Activated naive CD4-positive, alpha-beta T cell treated with Interleukin-2 at 50 U/mL for 16 hours (primary cell): ENCODE measurements around the gene HOMEZ.
"Not testable (repeated sequence)": the region's sequence is repeated elsewhere in the genome, so short reads cannot be mapped to it uniquely, and the experiment has no call there.

Experiments
- DNase-seq: peaks from one replicate; pipeline ENCODE4 v3.0.0-alpha.2; 2020

Gene HOMEZ, protein sequence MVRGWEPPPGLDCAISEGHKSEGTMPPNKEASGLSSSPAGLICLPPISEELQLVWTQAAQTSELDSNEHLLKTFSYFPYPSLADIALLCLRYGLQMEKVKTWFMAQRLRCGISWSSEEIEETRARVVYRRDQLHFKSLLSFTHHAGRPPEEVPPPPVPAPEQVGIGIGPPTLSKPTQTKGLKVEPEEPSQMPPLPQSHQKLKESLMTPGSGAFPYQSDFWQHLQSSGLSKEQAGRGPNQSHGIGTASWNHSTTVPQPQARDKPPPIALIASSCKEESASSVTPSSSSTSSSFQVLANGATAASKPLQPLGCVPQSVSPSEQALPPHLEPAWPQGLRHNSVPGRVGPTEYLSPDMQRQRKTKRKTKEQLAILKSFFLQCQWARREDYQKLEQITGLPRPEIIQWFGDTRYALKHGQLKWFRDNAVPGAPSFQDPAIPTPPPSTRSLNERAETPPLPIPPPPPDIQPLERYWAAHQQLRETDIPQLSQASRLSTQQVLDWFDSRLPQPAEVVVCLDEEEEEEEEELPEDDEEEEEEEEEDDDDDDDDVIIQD

DNA sequence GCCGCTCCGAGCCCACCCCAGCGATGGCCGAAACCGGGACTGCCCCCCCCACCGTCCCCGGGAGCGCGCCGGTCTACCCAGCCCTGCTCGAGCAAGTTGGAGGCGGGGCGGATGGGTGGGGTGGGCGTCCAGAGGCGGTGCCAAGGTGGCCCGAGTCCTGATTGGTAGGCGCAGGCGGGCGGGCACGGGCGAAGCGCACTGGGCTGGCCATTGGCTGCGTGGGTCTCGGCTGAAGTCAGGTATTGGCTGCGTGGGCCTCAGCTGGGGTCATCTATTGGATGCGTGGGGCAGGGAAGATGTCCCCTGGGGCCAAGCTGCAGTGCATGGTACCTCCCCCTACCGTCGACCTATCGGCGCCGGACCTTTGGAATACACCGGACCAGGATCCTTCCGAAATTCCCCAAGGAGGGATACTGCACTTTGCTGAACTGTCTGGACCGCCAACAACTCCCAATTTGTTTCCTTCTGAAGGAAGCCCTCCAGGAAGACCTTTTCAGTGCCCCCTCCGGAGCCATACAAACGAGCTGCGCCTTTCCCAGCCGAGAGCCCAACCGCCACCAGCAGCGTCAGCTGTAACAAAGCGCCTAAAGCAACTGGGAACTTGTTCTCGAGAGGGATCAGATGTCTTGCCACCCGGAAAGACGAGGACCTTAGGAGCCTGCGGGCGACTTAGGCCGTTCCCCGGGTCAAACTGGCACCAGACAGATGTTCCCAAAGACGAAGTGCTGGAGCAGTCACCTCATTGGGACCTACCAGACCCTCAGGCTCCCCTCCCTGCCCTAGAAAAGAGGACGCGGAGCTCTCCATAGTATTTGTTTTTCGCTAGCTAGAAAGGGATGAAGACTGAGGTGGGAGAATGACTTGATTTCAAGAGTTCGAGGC is at the start of gene HOMEZ:
Gene HOMEZ, minus strand, starts transcription at position 113 of the 882 bp plus-strand sequence. CDS start 180 bp downstream, outside the sequence.
- DNase-seq = peak; percentile 99

DNA sequence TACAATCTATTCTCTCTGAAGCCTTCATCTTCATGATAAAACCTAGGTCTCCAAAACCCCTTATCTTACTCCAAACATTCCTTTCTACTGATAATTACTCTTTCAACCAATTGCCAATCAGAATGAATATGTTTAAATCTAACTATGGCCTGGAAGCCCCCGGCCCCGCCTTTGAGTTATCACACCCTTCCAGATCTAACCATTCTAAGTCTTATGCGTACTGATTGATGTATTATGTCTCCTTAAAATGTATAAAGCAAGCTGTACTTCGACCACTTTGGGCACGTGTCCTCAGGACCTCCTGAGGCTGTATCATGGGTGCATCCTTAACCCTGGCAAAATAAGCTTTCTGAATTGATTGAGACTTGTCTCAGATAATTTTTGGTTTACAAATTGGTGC is 49.7 kb upstream of the HOMEZ start:
- no peak for DNase-seq

DNA sequence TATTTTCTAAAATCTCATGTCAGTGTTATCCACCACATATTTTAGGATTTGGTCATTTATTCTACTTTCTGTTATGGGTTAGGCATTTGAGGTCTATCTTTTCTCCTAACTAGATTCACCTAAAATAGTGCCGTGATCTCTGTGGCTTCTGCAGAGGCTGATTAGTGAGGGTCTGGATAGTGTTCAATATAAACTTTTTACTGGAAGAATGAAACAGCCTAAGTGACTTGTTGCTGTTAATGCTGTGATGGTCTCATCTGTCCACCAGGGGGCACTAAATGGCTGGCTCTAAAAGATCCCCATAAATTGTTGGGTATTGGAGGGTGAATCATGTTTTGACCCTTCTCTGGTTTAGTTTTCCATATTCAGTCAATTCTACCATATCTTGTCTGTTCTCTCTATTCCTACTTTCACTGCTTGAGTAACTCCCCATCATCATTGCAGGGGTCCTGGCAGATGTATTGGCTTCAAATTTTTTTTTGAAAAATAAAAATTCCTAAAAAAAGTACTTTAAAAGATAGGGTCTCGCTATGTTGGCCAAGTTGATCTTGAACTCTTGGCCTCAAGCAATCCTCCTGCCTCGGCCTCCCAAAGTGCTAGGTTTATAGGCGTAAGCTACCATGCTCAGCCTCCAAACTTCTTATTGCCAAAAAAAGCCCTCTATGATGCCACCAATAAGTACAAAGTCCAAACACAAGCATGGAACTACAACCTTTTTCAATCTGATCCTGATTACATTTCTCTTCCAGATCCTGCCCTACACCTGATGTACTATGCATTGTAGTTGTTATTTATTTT is 42.2 kb upstream of the HOMEZ start:
- DNase-seq = peak; percentile 68

- no peak for DNase-seq
These were observed 40.8 kb upstream of the HOMEZ start for GRCh38 chr14:23326491-23327332.

GRCh38 chr14:23325746-23326145 is 39.8 kb upstream of the HOMEZ start:
- DNase-seq = not testable (repeated sequence)

- no peak for DNase-seq
These were observed 39.1 kb upstream of the HOMEZ start for GRCh38 chr14:23324993-23325392.

GRCh38 chr14:23324455-23324846 is 38.5 kb upstream of the HOMEZ start:
- no peak for DNase-seq

GRCh38 chr14:23323838-23324454 is 38.0 kb upstream of the HOMEZ start:
- DNase-seq = no peak

DNA sequence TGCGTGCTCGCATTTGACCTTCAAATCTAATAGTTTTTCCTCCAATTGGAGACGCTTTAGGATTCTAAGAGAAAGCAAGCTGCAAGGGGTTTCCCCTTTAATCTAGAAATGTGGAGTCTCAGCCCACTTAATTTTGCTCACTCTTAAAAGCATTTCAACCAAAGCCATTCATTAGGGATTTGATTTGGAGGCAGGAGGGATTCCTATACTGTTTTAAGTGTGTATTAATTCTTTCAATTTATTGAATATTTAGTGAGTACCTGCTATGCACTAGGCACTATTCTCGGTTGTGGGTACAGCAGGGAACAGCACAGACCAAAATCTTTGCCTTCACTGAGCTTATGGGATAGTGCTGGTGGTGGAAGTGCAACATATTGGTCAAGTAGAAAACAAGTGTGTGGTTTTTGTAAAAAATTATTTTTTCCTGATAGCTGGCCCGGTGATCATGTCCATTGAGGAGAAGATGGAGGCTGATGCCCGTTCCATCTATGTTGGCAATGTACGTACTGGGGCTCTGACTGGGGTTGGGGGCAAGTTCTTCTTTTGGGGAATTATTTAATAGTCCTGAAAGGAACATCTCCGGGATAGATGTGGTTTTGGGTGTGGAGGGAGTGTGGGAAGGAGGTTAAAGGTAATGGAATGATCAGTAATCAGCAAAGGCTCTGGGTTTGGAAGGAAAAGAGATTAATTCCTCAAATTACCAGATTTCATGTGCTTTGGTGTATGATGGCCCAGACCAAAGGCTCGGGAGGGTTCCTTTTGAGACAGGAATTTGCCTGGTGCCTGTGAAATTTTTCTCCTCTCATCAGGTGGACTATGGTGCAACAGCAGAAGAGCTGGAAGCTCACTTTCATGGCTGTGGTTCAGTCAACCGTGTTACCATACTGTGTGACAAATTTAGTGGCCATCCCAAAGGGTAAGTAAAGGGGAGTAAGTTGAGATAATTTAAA is 36.9 kb upstream of the HOMEZ start:
- DNase-seq = no peak

- DNase-seq = peak; percentile 73
These were observed 35.9 kb upstream of the HOMEZ start for GRCh38 chr14:23321572-23322547.

GRCh38 chr14:23320584-23321571 is 34.9 kb upstream of the HOMEZ start, which contains the start of gene PABPN1:
TSS of gene PABPN1 (plus strand) at chr14:23321457. CDS start at chr14:23321470, 13 bp downstream.
- peak; percentile 97 for DNase-seq

DNA sequence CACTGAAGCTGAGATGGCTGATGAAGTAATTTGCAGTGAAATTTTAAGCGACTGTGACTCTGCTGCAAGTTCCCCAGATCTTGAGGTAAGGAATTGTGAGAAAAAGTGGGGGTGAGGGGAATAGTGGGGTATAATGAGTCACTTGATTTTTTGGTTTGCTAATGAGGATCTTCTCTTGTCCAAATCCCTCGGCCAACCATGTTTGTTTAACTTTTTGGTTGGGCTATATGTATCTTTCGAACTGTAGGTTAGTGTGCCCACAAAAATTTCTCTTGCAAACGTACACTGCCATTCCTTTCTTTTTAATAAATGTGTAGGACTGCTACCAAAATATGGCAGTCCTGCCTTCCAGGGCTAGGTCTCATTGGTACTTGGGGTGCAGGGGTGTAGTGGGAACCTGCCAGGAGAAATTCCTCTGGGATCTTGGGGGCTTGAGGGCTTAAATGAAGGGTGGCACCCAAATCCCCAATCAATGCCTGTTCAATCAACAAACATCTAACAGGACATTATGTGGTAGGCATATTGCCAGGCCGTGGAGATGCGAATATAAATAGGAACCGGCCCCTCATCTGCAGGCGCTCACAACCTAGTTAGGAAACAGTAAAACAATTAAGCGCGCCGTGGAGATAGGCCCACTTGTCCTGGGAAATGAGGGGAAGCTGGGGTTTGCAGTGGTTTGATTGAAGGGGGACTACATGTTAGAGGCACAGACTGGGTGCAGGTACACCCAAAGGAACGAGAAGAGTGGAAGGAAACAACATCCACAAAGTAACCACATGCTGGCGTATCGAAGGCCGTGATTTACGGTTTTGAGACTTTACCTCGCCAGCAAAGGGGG is 34.0 kb upstream of the HOMEZ start:
- no peak for DNase-seq

DNA sequence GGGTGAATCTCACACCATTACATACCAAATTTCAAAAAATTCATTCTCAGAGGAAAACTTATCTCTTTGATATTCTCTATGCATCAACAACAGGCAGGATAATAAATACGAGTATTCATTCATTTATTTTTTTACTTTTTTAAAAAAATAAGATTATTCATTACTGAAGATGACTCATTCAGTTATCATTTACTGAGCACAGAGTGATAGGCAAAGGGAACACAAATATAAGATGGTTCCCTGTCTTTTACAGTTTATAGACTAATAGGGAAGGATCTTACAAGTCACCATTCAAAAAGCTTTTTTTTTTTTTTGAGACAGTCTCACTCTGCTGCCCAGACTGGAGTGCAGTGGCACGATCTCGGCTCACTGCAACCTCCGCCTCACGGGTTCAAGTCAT is 30.4 kb upstream of the HOMEZ start:
- DNase-seq = no peak

DNA sequence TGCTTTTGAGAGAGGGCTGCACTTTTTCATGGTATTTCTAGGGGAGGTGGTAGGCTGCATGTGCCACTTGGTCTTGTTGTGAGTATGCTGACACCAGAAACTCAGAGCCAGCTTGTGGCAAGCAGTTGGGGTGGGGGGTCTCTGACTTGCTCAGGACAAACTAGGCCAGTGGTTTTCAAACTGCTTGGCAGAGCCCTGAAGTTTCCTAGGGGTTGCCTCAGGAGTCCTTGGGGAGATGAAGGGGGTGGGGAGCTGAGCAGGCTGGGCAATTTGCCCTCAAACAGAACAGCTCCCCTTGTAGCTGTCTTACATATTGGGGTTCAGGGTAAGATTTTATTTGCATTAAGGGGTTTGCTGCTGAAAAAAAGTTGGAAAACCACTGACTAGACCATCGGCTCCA is 24.6 kb upstream of the HOMEZ start:
- DNase-seq = no peak

GRCh38 chr14:23308721-23309445 is 23.0 kb upstream of the HOMEZ start:
- no peak for DNase-seq
